Fibroblast of lung (primary cell): ENCODE measurements around the gene SS18. TPM values are rescaled to one million over a fixed set of nuclear protein-coding genes. Genes with fewer than 3 reads are reported as not detected.

Experiments used
- DNase-seq, 2 donors: peaks; one replicate each; pipeline versions ENCODE4 v3.0.0 to v3.0.0-alpha.2; 2010; ENCODE audit warnings: low read depth in 2 of 2
- H2AFZ ChIP-seq: 2 replicates; pipeline ENCODE4 v1.5.1; 2012; ENCODE audit warnings: low read length, control low read depth, inconsistent platforms
- H3K27ac ChIP-seq: 2 replicates; pipeline ENCODE4 v1.5.1; 2011; ENCODE audit warnings: low read length, control low read depth; ENCODE audit not compliant: insufficient read depth
- H3K27me3 ChIP-seq: 2 replicates; pipeline ENCODE4 v1.5.1; 2011; ENCODE audit warnings: mild to moderate bottlenecking, low read length; ENCODE audit not compliant: control insufficient read depth, insufficient read depth
- H3K36me3 ChIP-seq: 2 replicates; pipeline ENCODE4 v1.5.1; 2011; ENCODE audit warnings: low read length; ENCODE audit not compliant: control insufficient read depth, insufficient read depth
- H3K4me1 ChIP-seq: 2 replicates; pipeline ENCODE4 v1.5.1; 2011; ENCODE audit warnings: low read length; ENCODE audit not compliant: control insufficient read depth, insufficient read depth; ENCODE audit errors: extremely low read depth
- H3K4me2 ChIP-seq: 2 replicates; pipeline ENCODE4 v1.5.1; 2011; ENCODE audit warnings: low read length, control low read depth; ENCODE audit not compliant: insufficient read depth; ENCODE audit errors: extremely low read depth
- H3K4me3 ChIP-seq, 4 experiments: fragments of 200-600 bp in 1 of 4; sonication (generic) in 1 of 4; replicated peaks in 1 of 4; 2 replicates each; pipeline ENCODE4 v1.5.1; 2011 to 2016; ENCODE audit warnings: low read length in 4 of 4, low read depth in 3 of 4, mild to moderate bottlenecking in 3 of 4, control low read depth in 2 of 4, inconsistent platforms in 1 of 4, mixed read lengths in 1 of 4; ENCODE audit not compliant: insufficient read depth in 1 of 4; ENCODE audit errors: control extremely low read depth in 1 of 4
- H3K79me2 ChIP-seq: 2 replicates; pipeline ENCODE4 v1.5.1; 2012; ENCODE audit warnings: mild to moderate bottlenecking, low read length, inconsistent platforms; ENCODE audit not compliant: control insufficient read depth, insufficient read depth
- H3K9ac ChIP-seq: 2 replicates; pipeline ENCODE4 v1.5.1; 2011; ENCODE audit warnings: mild to moderate bottlenecking, low read length, control low read depth; ENCODE audit not compliant: insufficient read depth
- H3K9me3 ChIP-seq: 2 replicates; pipeline ENCODE4 v1.5.1; 2012; ENCODE audit warnings: low read depth, low read length; ENCODE audit not compliant: control insufficient read depth, insufficient read depth
- H4K20me1 ChIP-seq: 2 replicates; pipeline ENCODE4 v1.5.1; 2011; ENCODE audit warnings: low read length; ENCODE audit not compliant: control insufficient read depth, insufficient read depth; ENCODE audit errors: extremely low read depth
- EZH2 ChIP-seq: IDR thresholded peaks from 2 replicates; pipeline ENCODE4 v1.5.1; 2012; ENCODE audit warnings: low read length, control low read depth, mild to moderate bottlenecking; ENCODE audit errors: missing control alignments
- polyA plus RNA-seq, 2 donors: library from polyadenylated mRNA; depleted of rRNA in 1 of 2; stranded (reverse) in 1 of 2; unstranded in 1 of 2; fragments of >200 nt; gene quantifications; 2 replicates each; pipeline ENCODE4 v1.2.1, GENCODE V29; 2011 to 2012; ENCODE audit warnings: missing spikeins in 1 of 2
- total RNA-seq: library from RNA; depleted of rRNA; stranded (reverse); fragments of >200 nt; gene quantifications from 2 replicates; pipeline ENCODE4 v1.2.1, GENCODE V29; 2014
- TF ChIP-seq, protein P1 (sequence below), 2 donors: IDR thresholded peaks in 1 of 2; conservative IDR thresholded peaks in 1 of 2; 1 replicate in 1 of 2; 2 replicates in 1 of 2; pipeline ENCODE4 v1.5.1; 2011 to 2012; ENCODE audit warnings: low read length in 2 of 2, control low read depth in 1 of 2, inconsistent platforms in 1 of 2, low read depth in 1 of 2, mild to moderate bottlenecking in 1 of 2

SS18 gene
- total and polyA plus RNA-seq, 2 donors (not counting 1 experiment from before 2014, with no cell fraction given): 90.8 to 124 TPM

DNA sequence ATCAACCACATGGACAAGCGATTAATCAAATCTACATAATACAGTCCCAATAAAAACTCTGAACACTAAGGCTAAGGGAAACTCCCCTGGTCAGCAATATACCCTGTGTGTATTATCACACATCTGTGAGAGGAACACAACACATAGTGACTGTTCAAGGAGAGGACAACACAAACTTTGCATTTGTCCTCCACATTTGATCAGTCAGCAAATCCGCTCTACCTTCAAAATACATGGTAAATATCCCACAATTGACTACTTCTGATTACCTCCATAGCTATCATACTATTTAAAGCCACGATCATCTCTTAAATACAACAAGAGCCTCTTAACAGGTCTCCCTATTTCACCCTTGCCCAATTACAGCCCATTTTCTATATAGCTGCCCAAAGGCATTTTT, 45.6 kb downstream of the SS18 start:
- TF ChIP-seq, protein P1, sequence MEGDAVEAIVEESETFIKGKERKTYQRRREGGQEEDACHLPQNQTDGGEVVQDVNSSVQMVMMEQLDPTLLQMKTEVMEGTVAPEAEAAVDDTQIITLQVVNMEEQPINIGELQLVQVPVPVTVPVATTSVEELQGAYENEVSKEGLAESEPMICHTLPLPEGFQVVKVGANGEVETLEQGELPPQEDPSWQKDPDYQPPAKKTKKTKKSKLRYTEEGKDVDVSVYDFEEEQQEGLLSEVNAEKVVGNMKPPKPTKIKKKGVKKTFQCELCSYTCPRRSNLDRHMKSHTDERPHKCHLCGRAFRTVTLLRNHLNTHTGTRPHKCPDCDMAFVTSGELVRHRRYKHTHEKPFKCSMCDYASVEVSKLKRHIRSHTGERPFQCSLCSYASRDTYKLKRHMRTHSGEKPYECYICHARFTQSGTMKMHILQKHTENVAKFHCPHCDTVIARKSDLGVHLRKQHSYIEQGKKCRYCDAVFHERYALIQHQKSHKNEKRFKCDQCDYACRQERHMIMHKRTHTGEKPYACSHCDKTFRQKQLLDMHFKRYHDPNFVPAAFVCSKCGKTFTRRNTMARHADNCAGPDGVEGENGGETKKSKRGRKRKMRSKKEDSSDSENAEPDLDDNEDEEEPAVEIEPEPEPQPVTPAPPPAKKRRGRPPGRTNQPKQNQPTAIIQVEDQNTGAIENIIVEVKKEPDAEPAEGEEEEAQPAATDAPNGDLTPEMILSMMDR (conservative IDR thresholded peaks at IDR 0.05 in 1 of 2, IDR thresholded peaks at IDR 0.05 in 1 of 2; ENCODE audit: low read depth in 1 of 2, low read length in 2 of 2): no peak
- H3K9me3 ChIP-seq: no peaks in the 10 kb centered on the region
- H3K4me1 ChIP-seq: no peaks in the 10 kb centered on the region
- H3K36me3 ChIP-seq: no peaks in the 10 kb centered on the region
- H3K27ac ChIP-seq: no peak overlapping the region
- no peak overlapping the region for H3K4me2 ChIP-seq
- H4K20me1 ChIP-seq: no peaks in the 10 kb centered on the region
- H3K4me3 ChIP-seq: no peak overlapping the region
- no peak overlapping the region for H2AFZ ChIP-seq
- no peak for DNase-seq
- H3K9ac ChIP-seq: no peak overlapping the region
- peaks cover 4% of the 10 kb centered on the region for H3K79me2 ChIP-seq
- no peaks in the 10 kb centered on the region for H3K27me3 ChIP-seq

DNA sequence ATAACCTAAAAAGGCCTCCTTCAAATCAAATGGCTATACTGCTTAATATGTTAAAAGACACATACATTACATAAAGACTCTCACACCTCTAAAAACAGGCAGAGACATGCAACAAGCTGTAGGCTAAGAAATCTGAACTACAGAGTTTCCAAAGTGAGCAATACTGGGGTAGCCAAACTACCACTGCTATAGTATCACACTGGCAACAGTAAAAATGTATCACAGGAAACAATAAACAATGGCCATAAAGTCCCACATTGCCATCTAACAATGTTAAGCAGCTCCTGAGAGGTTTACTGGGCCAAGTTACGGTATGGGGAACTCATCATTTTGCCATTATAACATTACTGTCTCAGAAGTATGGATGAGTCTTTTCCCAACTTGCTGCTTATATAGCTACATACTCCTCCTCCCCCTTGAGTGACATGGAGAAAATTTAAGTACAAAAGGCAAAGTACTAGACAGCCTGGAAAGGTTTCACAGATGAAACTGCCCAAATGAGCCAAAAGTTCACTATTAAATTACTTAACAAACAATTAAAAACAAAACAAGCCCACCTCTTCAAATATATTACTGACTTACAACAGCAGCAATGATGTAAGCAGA, 50.3 kb downstream of the SS18 start:
- Histone ChIP-seq H3K4me1 (no peaks in the 10 kb centered on the region), H3K4me3 (no peak overlapping the region), H3K79me2 (no peaks in the 10 kb centered on the region), H3K36me3 (peaks cover 4% of the 10 kb centered on the region), H3K27me3 (no peaks in the 10 kb centered on the region), H4K20me1 (no peaks in the 10 kb centered on the region), H3K27ac (no peak overlapping the region), H2AFZ (no peak overlapping the region), H3K9me3 (no peaks in the 10 kb centered on the region), H3K4me2 (no peak overlapping the region), H3K9ac (no peak overlapping the region)
- DNase-seq: no peak
- TF ChIP-seq, protein P1 (conservative IDR thresholded peaks at IDR 0.05 in 1 of 2, IDR thresholded peaks at IDR 0.05 in 1 of 2; ENCODE audit: low read depth in 1 of 2, low read length in 2 of 2): no peak
- no peak for TF ChIP-seq EZH2

DNA sequence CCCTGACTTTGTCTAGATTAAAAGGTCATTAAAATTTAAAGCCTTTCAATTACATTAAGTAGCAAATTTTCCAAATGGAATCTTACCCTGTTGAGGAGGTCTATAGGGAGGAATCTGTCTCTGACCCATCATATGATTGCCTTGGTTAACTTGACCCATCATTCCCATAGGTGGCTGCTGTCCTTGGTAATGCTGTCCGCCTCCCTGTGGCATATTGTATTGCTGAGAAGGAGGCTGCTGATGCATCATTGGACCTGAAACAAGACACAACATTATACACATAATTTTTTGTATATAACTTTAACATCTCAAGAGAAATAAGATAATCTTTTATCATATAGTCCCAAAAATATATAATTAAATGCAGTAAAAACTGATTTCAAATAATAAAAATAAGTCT, 51.2 kb downstream of the SS18 start:
- H2AFZ ChIP-seq: no peak overlapping the region
- no peaks in the 10 kb centered on the region for H3K4me1 ChIP-seq
- H3K4me3 ChIP-seq: no peak overlapping the region
- TF ChIP-seq EZH2: no peak
- TF ChIP-seq, protein P1 (conservative IDR thresholded peaks at IDR 0.05 in 1 of 2, IDR thresholded peaks at IDR 0.05 in 1 of 2; ENCODE audit: low read depth in 1 of 2, low read length in 2 of 2): no peak
- no peak overlapping the region for H3K27ac ChIP-seq
- no peaks in the 10 kb centered on the region for H3K27me3 ChIP-seq
- H3K9me3 ChIP-seq: no peaks in the 10 kb centered on the region
- peaks cover 5% of the 10 kb centered on the region for H3K36me3 ChIP-seq
- H3K4me2 ChIP-seq: no peak overlapping the region
- no peaks in the 10 kb centered on the region for H4K20me1 ChIP-seq
- H3K79me2 ChIP-seq: no peaks in the 10 kb centered on the region
- DNase-seq: no peak
- no peak overlapping the region for H3K9ac ChIP-seq
